ENCODE data around the gene DLG2. TPM values are rescaled to one million over a fixed set of nuclear protein-coding genes. Genes with fewer than 3 reads are reported as not detected.
"Not testable (repeated sequence)": the region's sequence is repeated elsewhere in the genome, so short reads cannot be mapped to it uniquely, and the experiment has no call there.

The DLG2 gene
- total RNA-seq, 2 experiments from 2014 or later, result 1.7 to 2.1 TPM

DNA sequence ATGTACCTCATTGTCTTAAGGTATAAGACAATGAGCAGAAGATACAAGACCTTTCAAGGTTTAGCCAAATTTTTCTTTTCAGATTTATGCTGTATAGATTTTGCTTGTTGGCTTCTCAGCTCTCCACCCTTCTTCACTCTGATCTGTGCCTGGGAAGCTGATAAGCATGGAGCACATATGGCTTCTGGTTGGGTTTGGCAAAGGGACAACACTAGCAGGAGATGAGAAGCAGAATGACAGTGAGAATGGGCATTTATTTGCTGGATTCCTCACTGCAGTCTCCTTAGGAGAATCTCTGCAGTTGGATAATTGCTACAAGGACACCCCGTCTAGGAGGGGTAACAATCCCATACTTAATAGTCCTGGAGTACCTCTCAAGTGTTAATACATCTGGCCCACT lies 1866.2 kb downstream of the DLG2 start:
- ChIA-PET CTCF (no interaction called here), POLR2A (no interaction called here)
- intact Hi-C loops (cut with DNase I, micrococcal nuclease), result no loop called here
- H3K4me3 Mint-ChIP-seq, result no peak overlapping the region
- H3K27ac Mint-ChIP-seq, result no peak overlapping the region
- no peak for DNase-seq
- no peaks in the 10 kb centered on the region for H3K4me1 Mint-ChIP-seq
- H3K27me3 Mint-ChIP-seq, result peaks cover 2% of the 10 kb centered on the region
- ATAC-seq, result no peak
- H3K9me3 Mint-ChIP-seq (ENCODE audit: low read depth), result no peaks in the 10 kb centered on the region
- H3K36me3 Mint-ChIP-seq (ENCODE audit: low read depth), result no peaks in the 10 kb centered on the region

DNA sequence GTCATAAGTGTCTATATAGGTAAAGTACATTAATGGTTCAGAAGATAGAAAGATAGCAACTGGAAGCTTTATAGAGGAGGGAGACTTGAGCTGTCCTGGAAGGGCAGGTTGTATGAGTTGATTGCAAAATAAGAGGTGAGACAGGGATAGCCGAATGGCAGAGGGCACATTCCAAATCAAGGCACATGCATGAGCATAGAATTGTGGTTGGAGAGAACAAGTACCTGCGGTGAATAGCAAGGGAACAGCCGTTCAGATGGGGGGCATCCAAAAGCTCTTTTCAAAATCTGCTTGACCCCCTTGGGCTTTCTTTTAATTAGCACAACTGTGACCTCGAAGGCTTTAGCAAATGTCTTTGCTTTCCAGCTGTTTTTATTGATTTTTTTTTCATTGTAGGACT lies 1868.0 kb downstream of the DLG2 start:
- Mint-ChIP-seq H3K4me1 (no peaks in the 10 kb centered on the region), H3K27me3 (peaks cover 2% of the 10 kb centered on the region), H3K27ac (no peak overlapping the region), H3K36me3 (ENCODE audit: low read depth) (no peaks in the 10 kb centered on the region), H3K9me3 (ENCODE audit: low read depth) (no peaks in the 10 kb centered on the region), H3K4me3 (no peak overlapping the region)
- ATAC-seq (no peak), DNase-seq (no peak)
- intact Hi-C loops (cut with DNase I, micrococcal nuclease), result no loop called here
- POLR2A ChIA-PET, result no interaction called here
- CTCF ChIA-PET, result no interaction called here

DNA sequence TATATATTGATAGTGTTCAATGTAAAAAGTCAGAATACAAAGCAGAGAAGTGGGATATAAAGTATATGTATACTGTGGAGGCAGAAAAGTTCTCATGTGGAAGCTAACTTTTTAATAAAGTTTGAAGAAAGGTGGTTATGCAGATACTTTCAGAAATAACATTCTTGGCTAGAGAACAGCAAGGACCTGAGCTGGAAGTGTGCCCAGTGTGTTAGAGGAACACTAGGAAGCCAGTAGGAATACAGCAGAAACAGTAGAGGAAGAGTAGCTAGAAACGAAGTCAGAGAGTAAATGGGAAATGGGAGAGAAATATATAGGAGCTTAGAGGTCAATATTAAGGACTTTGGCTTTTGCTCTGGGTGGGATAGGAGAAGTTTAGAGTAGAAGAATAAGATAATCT lies 1876.1 kb downstream of the DLG2 start:
- no peak overlapping the region for H3K4me3 Mint-ChIP-seq
- intact Hi-C loops (cut with DNase I, micrococcal nuclease), result no loop called here
- POLR2A ChIA-PET, result no interaction called here

DNA sequence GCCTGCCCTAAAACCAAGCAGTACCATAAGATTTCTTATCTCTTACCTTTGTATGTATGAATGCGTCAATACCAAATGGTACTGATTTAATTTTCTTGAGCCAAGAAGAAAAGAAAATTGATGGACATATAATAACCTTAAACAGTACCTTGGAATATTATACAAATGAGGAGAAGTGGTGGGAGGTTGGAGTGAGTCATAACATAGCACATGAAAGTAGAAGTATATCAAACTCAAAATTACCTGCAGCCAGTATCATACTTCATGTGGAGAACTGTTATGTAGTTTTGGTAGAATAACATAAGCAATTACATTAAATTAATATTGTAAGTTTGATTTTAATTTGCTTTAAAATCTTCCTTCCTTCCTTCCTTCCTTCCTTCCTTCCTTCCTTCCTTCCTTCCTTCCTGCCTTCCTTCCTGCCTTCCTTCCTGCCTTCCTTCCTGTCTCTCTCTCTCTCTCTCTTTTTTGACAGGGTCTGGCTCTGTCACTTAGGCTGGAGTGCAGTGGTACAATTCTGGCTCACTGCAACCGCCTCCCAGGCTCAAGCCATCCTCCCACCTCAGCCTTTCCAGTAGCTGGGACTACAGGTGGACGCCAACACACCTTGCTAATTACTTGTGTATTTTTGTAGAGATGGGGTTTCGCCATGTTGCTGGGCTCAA lies 1880.1 kb downstream of the DLG2 start:
- intact Hi-C loops (cut with DNase I, micrococcal nuclease), result no loop called here
- ChIA-PET CTCF (no interaction called here), POLR2A (no interaction called here)
- DNase-seq, result no peak
- H3K27me3 Mint-ChIP-seq, result peaks cover 10% of the 10 kb centered on the region
- ATAC-seq, result no peak
- H3K4me1 Mint-ChIP-seq, result no peaks in the 10 kb centered on the region
- no peaks in the 10 kb centered on the region for H3K36me3 Mint-ChIP-seq (ENCODE audit: low read depth)
- peaks cover 3% of the 10 kb centered on the region for H3K9me3 Mint-ChIP-seq (ENCODE audit: low read depth)
- H3K27ac Mint-ChIP-seq, result no peak overlapping the region
- no peak overlapping the region for H3K4me3 Mint-ChIP-seq

More for the DNA sequence above, 1876.1 kb downstream of the DLG2 start:
- Mint-ChIP-seq H3K4me1 (no peaks in the 10 kb centered on the region), H3K27ac (no peak overlapping the region), H3K36me3 (ENCODE audit: low read depth) (no peaks in the 10 kb centered on the region), H3K27me3 (peaks cover 10% of the 10 kb centered on the region), H3K9me3 (ENCODE audit: low read depth) (no peaks in the 10 kb centered on the region)
- DNase-seq (no peak), ATAC-seq (no peak)
- CTCF ChIA-PET, result no interaction called here

DNA sequence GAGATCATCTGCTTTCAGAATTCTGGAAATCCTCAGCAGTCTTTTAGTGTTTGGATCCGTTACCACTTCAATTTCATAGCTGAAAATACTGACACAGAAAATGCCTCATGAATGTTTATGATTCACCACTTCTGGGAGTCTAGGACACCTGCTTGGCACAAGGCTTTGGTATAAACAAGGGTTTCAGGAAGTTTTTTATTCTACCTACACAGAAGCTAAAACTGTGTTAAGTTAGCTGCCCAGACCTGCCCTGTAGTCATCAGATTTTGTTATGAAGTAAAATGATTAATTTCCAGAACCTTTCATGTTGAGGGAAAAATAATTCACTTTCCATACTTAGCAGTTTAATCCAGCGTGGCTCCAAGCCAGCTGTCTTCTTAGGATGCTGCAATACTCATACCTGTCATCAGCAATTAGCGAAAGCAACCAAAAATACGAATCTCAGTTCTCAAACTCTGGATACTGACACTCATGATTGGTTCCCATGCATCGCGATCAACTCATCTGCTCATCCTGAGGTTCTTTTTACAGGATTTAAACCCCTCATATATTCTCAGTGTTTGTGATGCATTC lies 1882.4 kb downstream of the DLG2 start:
- CTCF ChIA-PET, result interaction anchor here (0.6 kb wide), 1 partner anchor 165 kb away, joined by 4 read pairs; no protein-coding TSS in a partner anchor
- POLR2A ChIA-PET, result no interaction called here
- H3K36me3 Mint-ChIP-seq (ENCODE audit: low read depth), result no peaks in the 10 kb centered on the region

DNA sequence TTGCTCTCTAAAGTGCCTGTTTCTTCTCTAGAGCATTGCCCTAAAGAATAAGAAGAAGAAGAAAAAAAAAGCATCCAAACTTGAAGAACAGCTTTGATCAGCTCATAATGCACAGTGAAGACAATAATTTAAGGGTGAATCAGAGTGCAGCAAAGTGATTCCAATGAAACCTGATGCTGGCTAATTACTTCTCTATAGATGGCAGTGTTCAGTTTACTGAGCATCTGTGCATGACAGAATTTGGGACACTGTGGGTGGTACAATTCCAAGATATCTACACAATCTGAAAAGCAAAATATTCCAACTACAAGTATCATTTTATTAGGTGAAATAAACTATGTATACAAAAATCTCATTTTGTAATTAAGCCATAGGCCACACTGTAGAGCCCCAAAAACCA lies 1890.5 kb downstream of the DLG2 start:
- ChIA-PET CTCF (no interaction called here), POLR2A (no interaction called here)
- Mint-ChIP-seq H3K4me1 (no peaks in the 10 kb centered on the region), H3K27me3 (peaks cover 9% of the 10 kb centered on the region), H3K27ac (no peak overlapping the region), H3K9me3 (ENCODE audit: low read depth) (no peaks in the 10 kb centered on the region), H3K36me3 (ENCODE audit: low read depth) (no peaks in the 10 kb centered on the region), H3K4me3 (no peak overlapping the region)
- ATAC-seq, result no peak
- intact Hi-C loops (cut with DNase I, micrococcal nuclease), result no loop called here
- DNase-seq, result no peak

More for the DNA sequence above, 1882.4 kb downstream of the DLG2 start:
- Mint-ChIP-seq H3K9me3 (ENCODE audit: low read depth) (peaks cover 3% of the 10 kb centered on the region), H3K4me1 (no peaks in the 10 kb centered on the region), H3K27me3 (peaks cover 3% of the 10 kb centered on the region), H3K4me3 (no peak overlapping the region), H3K27ac (no peak overlapping the region)
- no peak for ATAC-seq
- no peak for DNase-seq
- intact Hi-C loops (cut with DNase I, micrococcal nuclease), result no loop called here

DNA sequence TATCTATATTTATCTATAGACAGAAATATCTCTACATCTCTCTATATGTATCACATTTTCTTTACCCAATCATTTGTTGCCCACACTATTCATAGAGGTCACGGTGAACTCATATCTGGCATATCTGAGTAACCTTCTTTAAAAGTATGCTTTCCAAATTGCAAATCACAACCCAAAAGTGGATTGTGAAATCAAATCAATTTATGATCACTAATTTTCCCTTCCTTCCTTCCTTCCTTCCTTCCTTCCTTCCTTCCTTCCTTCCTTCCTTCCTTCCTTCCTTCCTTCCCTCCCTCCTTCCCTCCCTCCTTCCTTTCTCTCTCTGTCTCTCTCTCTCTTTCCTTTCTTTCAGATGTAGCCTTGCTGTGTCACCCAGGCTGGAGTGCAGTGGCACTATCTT lies 1893.0 kb downstream of the DLG2 start:
- peaks cover 9% of the 10 kb centered on the region for H3K27me3 Mint-ChIP-seq
- H3K9me3 Mint-ChIP-seq (ENCODE audit: low read depth), result no peaks in the 10 kb centered on the region
- ATAC-seq (no peak), DNase-seq (no peak)
- no peak overlapping the region for H3K4me3 Mint-ChIP-seq
- H3K36me3 Mint-ChIP-seq (ENCODE audit: low read depth), result no peaks in the 10 kb centered on the region
- ChIA-PET POLR2A (no interaction called here), CTCF (no interaction called here)
- H3K27ac Mint-ChIP-seq, result no peak overlapping the region
- no peaks in the 10 kb centered on the region for H3K4me1 Mint-ChIP-seq
- intact Hi-C loops (cut with DNase I, micrococcal nuclease), result no loop called here

DNA sequence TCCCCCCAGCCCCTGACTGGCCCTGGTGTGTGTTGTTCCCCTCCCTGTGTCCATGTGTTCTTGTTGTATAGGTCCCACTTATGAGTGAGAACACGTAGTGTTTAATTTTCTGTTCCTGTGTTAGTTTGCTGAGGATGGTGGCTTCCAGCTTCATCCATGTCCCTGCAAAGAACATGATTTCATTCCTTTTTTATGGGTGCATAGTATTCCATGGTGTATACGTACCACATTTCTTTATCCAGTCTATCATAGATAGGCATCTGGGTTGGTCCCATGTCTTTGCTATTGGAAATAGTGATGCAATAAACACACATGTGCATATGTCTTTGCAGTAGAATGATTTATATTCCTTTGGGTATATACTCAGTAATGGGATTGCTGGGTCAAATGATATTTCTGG lies 1895.9 kb downstream of the DLG2 start:
- H3K9me3 Mint-ChIP-seq (ENCODE audit: low read depth); H3K36me3 Mint-ChIP-seq (ENCODE audit: low read depth); H3K4me1 Mint-ChIP-seq; H3K4me3 Mint-ChIP-seq; intact Hi-C loops (cut with DNase I, micrococcal nuclease); DNase-seq; H3K27ac Mint-ChIP-seq; ATAC-seq; POLR2A ChIA-PET; H3K27me3 Mint-ChIP-seq: not testable (repeated sequence)
- CTCF ChIA-PET, result interaction anchor here (0.7 to 0.9 kb wide), 2 partner anchors 18 to 894 kb away, joined by 3 read pairs; no protein-coding TSS in a partner anchor

DNA sequence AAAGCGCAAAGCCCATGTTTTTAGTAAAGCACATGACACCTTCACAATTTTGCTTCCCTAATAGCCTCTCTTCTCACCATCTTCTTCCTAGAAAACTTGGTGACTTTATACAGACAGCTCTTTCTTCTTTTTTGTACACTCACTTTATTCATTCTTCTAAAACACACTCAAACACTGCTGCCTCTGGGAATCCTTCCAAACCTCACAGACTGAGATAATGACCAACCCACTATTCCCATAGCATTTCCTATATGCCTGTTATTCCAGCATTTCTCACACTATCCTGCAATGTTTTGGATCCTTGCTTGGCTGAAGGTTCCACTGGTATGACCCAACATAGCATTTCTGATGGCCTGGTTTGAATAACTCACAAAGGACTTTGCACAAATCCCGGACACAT lies 1898.9 kb downstream of the DLG2 start:
- Mint-ChIP-seq H3K4me3 (no peak overlapping the region), H3K4me1 (peaks cover 4% of the 10 kb centered on the region), H3K27ac (no peak overlapping the region)

DNA sequence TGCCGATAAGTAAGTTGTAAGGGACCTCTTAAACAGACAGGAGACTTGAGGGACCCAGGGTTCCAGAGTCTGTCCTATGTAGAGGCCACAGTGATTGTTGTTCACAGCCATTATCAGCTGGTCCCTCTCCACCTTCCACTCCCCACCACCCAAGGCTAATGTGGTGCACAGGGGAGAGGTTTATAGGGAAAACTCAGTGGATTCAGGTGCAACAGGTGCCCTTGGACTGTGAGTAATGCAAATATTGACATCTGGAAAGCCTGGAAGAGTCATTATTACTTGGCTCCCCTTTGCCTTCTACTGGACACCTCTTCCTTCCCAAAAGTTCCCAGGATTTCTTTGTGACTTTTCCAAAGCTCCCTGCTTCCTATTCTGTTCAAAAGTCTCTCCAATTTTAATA lies 1899.9 kb downstream of the DLG2 start:
- no peak for ATAC-seq
- POLR2A ChIA-PET, result no interaction called here
- CTCF ChIA-PET, result interaction anchor here (0.7 kb wide), 1 partner anchor 95 kb away, joined by 3 read pairs; no protein-coding TSS in a partner anchor
- H3K27me3 Mint-ChIP-seq, result peaks cover 14% of the 10 kb centered on the region
- H3K27ac Mint-ChIP-seq, result no peak overlapping the region
- no peaks in the 10 kb centered on the region for H3K9me3 Mint-ChIP-seq (ENCODE audit: low read depth)
- no peak overlapping the region for H3K4me3 Mint-ChIP-seq
- H3K36me3 Mint-ChIP-seq (ENCODE audit: low read depth), result no peaks in the 10 kb centered on the region
- intact Hi-C loops (cut with DNase I, micrococcal nuclease), result loop anchor here in 1 of 2 experiments (10.0 kb wide), 1 partner anchor 862 kb away; no protein-coding TSS in a partner anchor
- DNase-seq, result no peak
- H3K4me1 Mint-ChIP-seq, result peaks cover 4% of the 10 kb centered on the region

More for the DNA sequence above, 1898.9 kb downstream of the DLG2 start:
- ChIA-PET POLR2A (no interaction called here), CTCF (no interaction called here)
- Mint-ChIP-seq H3K27me3 (peaks cover 14% of the 10 kb centered on the region), H3K36me3 (ENCODE audit: low read depth) (no peaks in the 10 kb centered on the region), H3K9me3 (ENCODE audit: low read depth) (no peaks in the 10 kb centered on the region)
- intact Hi-C loops (cut with DNase I, micrococcal nuclease), result loop anchor here in 1 of 2 experiments (10.0 kb wide), 1 partner anchor 863 kb away; no protein-coding TSS in a partner anchor
- ATAC-seq (no peak), DNase-seq (no peak)

DNA sequence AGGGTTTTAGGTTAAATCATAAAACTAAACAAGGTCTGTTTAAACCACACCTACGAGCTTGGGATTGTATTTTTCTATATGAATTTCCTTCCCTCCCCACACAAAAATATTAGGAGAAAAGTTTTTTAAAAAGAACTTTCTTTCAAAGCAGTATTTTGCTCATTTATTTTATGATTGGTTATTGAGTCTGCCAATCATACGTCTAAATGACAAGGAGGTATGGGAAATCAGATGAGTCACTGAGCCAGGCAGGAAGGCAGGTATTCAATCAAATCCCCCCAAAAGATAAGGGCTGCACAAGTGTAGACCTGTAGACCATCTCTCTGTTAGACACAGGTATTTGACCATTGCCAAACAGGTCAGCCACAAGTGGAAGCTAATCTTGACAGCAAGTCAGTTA lies 1900.8 kb downstream of the DLG2 start:
- intact Hi-C loops (cut with DNase I, micrococcal nuclease), result loop anchor here in 1 of 2 experiments (10.0 kb wide), 1 partner anchor 862 kb away; no protein-coding TSS in a partner anchor
- CTCF ChIA-PET, result no interaction called here
- H3K4me1 Mint-ChIP-seq, result peaks cover 4% of the 10 kb centered on the region
- no peak overlapping the region for H3K4me3 Mint-ChIP-seq
- POLR2A ChIA-PET, result no interaction called here
- no peaks in the 10 kb centered on the region for H3K9me3 Mint-ChIP-seq (ENCODE audit: low read depth)
- H3K27ac Mint-ChIP-seq, result no peak overlapping the region
- ATAC-seq, result no peak
- no peak for DNase-seq
- no peaks in the 10 kb centered on the region for H3K36me3 Mint-ChIP-seq (ENCODE audit: low read depth)
- peaks cover 14% of the 10 kb centered on the region for H3K27me3 Mint-ChIP-seq

DNA sequence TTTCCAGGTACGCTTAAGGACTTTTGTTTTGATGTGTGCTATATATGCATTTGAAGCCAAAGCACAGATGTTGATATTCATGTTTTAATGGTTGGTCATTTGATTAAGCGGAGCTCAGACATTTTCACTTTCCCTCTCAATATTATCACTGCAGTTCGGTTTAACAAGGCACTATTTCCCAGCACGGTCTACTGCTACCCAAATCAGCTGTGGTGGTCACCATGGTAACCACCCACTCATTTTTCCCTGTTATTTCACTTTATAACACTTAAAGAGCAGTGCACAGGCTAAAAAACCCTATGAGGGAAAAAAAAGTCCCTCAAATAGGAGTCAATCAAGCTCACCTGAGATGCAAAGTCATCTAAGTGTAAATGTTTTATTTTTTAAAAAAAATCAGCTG lies 1901.4 kb downstream of the DLG2 start:
- ChIA-PET POLR2A (no interaction called here), CTCF (interaction anchor here (1.0 to 1.2 kb wide), 2 partner anchors 26 to 433 kb away, joined by 4 read pairs; no protein-coding TSS in a partner anchor)
- H3K27me3 Mint-ChIP-seq, result peaks cover 12% of the 10 kb centered on the region
- no peak overlapping the region for H3K27ac Mint-ChIP-seq
- H3K4me1 Mint-ChIP-seq, result peaks cover 4% of the 10 kb centered on the region
- intact Hi-C loops (cut with DNase I, micrococcal nuclease), result loop anchor here in 1 of 2 experiments (10.0 kb wide), 1 partner anchor 861 kb away; no protein-coding TSS in a partner anchor
- H3K36me3 Mint-ChIP-seq (ENCODE audit: low read depth), result no peaks in the 10 kb centered on the region
- H3K9me3 Mint-ChIP-seq (ENCODE audit: low read depth), result no peaks in the 10 kb centered on the region
- DNase-seq (no peak), ATAC-seq (no peak)
- no peak overlapping the region for H3K4me3 Mint-ChIP-seq
